Naive B cell (primary cell): ENCODE measurements around the gene AGAP1. TPM values are rescaled to one million over a fixed set of nuclear protein-coding genes. Genes with fewer than 3 reads are reported as not detected.
A peak's percentile ranks its signal among the peaks of the same experiment; 100 is the strongest.

Source experiments
- ATAC-seq, 2 donors: fragments of 150-1000 bp; cut with Tn5 transposase; 2 replicates each; pipeline ENCODE4 v1.10.0; 2021; ENCODE audit warnings: low read depth in 2 of 2, mild to moderate bottlenecking in 2 of 2, moderate library complexity in 2 of 2
- DNase-seq: peaks from one replicate; pipeline ENCODE4 v3.0.0; 2022
- H3K27ac Mint-ChIP-seq, 6 donors: one replicate each; pipeline ENCODE4 v1.8.0; 2020 to 2022; ENCODE audit warnings: mild to moderate bottlenecking in 6 of 6, mixed read lengths in 6 of 6, moderate library complexity in 5 of 6, inconsistent platforms in 2 of 6
- H3K27me3 Mint-ChIP-seq, 3 donors: one replicate each; pipeline ENCODE4 v1.8.0; 2021 to 2022; ENCODE audit warnings: mixed read lengths in 3 of 3, mild to moderate bottlenecking in 1 of 3
- H3K36me3 Mint-ChIP-seq, 2 donors: one replicate each; pipeline ENCODE4 v1.8.0; 2020 to 2022; ENCODE audit warnings: mixed read lengths in 2 of 2, inconsistent platforms in 1 of 2, mild to moderate bottlenecking in 1 of 2
- H3K4me1 Mint-ChIP-seq, 3 donors: one replicate each; pipeline ENCODE4 v1.8.0; 2020 to 2022; ENCODE audit warnings: mixed read lengths in 3 of 3, inconsistent platforms in 1 of 3, mild to moderate bottlenecking in 1 of 3, moderate library complexity in 1 of 3
- H3K4me3 Mint-ChIP-seq, 8 donors: one replicate each; pipeline ENCODE4 v1.8.0; 2020 to 2022; ENCODE audit warnings: mild to moderate bottlenecking in 8 of 8, mixed read lengths in 8 of 8, moderate library complexity in 8 of 8, inconsistent platforms in 2 of 8
- H3K9me3 Mint-ChIP-seq, 7 donors: one replicate each; pipeline ENCODE4 v1.8.0; 2020 to 2022; ENCODE audit warnings: mixed read lengths in 7 of 7, mild to moderate bottlenecking in 5 of 7, inconsistent platforms in 2 of 7, moderate library complexity in 1 of 7
- polyA plus RNA-seq, 6 donors: library from polyadenylated mRNA; unstranded; fragments of 300-500 nt; fragmentation: Illumina TruSeq; gene quantifications; one replicate each; pipeline ENCODE4 v1.2.3, GENCODE V29; 2021; ENCODE audit warnings: low read depth in 6 of 6

AGAP1 gene
- polyA plus RNA-seq, 6 donors from 2014 or later = not detected

DNA sequence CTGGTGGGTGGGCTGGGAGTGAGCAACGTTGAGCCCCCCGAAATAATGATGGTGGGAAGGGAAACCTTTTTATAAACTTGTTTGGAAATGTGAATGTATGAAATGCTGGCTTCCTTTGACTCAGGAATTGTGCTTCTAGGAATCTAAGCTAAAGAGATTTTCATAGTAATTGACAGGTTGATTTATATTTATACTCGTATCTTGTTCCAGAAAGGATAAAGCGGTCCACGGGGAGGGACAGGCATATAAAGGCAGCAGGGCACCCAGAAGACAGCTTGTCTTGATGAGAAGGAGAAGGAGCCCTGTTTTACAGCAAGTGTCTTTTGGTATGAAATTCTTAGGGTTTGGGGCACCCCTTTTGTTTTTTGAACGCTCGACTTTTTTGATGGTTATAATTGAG lies 157.8 kb downstream of the AGAP1 start:
- Mint-ChIP-seq H3K4me3 (no peak overlapping the region), H3K27ac (no peak overlapping the region), H3K9me3 (peaks cover 0 to 5% (median 0%) of the 10 kb centered on the region in 7 donors), H3K4me1 (no peaks in the 10 kb centered on the region), H3K27me3 (peaks cover 12 to 33% (median 22%) of the 10 kb centered on the region in 3 donors), H3K36me3 (no peaks in the 10 kb centered on the region)
- ATAC-seq (no peak), DNase-seq (no peak)

DNA sequence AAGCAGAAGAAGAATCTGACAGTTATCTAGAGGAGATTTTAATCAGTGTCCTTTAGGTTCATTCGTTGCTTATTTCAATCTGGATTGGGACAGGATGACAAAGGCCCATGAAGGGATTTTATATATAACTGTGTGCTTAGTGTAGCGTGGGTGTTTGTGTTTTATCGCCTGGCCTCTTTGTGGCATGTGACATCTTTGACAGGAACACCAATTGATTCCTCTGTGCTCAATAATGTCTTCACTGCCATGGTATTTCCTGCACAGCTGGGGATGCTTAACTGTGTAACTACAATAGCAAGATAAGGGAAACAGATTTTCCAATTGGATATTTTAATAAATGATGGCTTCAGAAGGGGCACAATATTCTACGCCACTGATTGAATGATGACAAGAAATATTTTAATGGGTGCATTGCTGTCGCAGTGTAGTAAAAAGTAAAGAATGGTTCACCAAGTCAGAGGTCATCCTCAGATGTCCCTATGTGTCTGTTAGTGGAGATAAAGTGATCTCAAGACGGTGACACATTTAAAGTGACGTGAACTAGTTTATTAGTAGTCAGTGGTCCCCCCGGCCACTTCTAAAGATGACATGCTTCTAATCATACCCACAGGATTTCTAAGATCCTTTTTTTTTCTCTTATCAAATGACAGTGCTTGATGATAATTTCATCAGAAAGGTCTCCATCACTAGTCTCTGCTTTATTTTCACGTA lies 160.4 kb downstream of the AGAP1 start:
- no peak overlapping the region for H3K27ac Mint-ChIP-seq
- H3K9me3 Mint-ChIP-seq = peaks cover 0 to 6% (median 0%) of the 10 kb centered on the region in 7 donors
- ATAC-seq (no peak), DNase-seq (no peak)
- H3K4me1 Mint-ChIP-seq = no peaks in the 10 kb centered on the region
- H3K36me3 Mint-ChIP-seq = no peaks in the 10 kb centered on the region
- H3K4me3 Mint-ChIP-seq = no peak overlapping the region
- peaks cover 26 to 39% (median 32%) of the 10 kb centered on the region in 3 donors for H3K27me3 Mint-ChIP-seq

GRCh38 chr2:235658351-235659174 lies 164.7 kb downstream of the AGAP1 start:
- Mint-ChIP-seq H3K27ac (no peak overlapping the region), H3K36me3 (peaks cover 0 to 12% of the 10 kb centered on the region in 2 donors), H3K9me3 (peaks cover 0 to 7% (median 0%) of the 10 kb centered on the region in 7 donors), H3K4me3 (no peak overlapping the region), H3K27me3 (peaks cover 40 to 75% (median 62%) of the 10 kb centered on the region in 3 donors), H3K4me1 (peaks cover 0 to 4% (median 0%) of the 10 kb centered on the region in 3 donors)
- no peak for ATAC-seq
- DNase-seq = no peak

- peaks cover 0 to 4% (median 0%) of the 10 kb centered on the region in 3 donors for H3K4me1 Mint-ChIP-seq
- peaks cover 0 to 12% of the 10 kb centered on the region in 2 donors for H3K36me3 Mint-ChIP-seq
- peaks cover 44 to 84% (median 67%) of the 10 kb centered on the region in 3 donors for H3K27me3 Mint-ChIP-seq
- ATAC-seq = no peak
- no peak overlapping the region for H3K27ac Mint-ChIP-seq
- DNase-seq = no peak
- peaks cover 0 to 7% (median 0%) of the 10 kb centered on the region in 7 donors for H3K9me3 Mint-ChIP-seq
- no peak overlapping the region for H3K4me3 Mint-ChIP-seq
These were observed 166.0 kb downstream of the AGAP1 start for GRCh38 chr2:235659767-235660322.

DNA sequence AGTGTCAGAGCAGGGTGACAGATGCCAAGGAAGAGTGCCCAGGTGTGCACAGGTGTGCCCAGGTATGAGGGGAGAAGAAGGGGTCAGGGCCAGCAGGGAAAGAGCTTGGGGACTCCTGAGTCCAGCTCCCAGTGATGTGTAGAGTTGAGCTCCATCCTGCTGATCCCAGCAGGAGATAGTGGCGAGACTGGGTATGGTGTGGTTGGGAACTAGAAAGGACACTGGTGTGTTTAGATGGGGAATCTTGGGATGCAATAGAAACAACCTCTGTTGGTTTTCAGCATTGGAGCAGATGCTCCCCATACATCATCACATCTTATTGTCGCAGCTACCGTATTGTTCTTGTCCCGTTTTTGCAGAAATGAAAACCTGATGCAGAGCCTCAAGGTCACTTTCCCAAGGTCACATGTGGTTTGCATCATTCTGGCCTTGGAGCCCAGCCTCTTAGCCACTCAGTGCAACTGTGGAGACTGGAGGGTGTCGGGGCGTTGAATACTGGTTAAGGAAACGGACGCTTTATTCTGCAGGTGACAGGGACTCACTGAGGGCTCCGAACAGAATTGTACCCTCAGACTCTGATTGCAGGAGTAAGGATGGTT lies 166.7 kb downstream of the AGAP1 start:
- H3K4me1 Mint-ChIP-seq = peaks cover 0 to 4% (median 0%) of the 10 kb centered on the region in 3 donors
- ATAC-seq (no peak), DNase-seq (no peak)
- peak overlapping the region in 1 of 8 donors; percentile 11 for H3K4me3 Mint-ChIP-seq
- H3K9me3 Mint-ChIP-seq = peaks cover 0 to 7% (median 0%) of the 10 kb centered on the region in 7 donors
- peaks cover 0 to 12% of the 10 kb centered on the region in 2 donors for H3K36me3 Mint-ChIP-seq
- peak overlapping the region in 1 of 6 donors; percentile 0 for H3K27ac Mint-ChIP-seq
- peaks cover 45 to 85% (median 71%) of the 10 kb centered on the region in 3 donors for H3K27me3 Mint-ChIP-seq

DNA sequence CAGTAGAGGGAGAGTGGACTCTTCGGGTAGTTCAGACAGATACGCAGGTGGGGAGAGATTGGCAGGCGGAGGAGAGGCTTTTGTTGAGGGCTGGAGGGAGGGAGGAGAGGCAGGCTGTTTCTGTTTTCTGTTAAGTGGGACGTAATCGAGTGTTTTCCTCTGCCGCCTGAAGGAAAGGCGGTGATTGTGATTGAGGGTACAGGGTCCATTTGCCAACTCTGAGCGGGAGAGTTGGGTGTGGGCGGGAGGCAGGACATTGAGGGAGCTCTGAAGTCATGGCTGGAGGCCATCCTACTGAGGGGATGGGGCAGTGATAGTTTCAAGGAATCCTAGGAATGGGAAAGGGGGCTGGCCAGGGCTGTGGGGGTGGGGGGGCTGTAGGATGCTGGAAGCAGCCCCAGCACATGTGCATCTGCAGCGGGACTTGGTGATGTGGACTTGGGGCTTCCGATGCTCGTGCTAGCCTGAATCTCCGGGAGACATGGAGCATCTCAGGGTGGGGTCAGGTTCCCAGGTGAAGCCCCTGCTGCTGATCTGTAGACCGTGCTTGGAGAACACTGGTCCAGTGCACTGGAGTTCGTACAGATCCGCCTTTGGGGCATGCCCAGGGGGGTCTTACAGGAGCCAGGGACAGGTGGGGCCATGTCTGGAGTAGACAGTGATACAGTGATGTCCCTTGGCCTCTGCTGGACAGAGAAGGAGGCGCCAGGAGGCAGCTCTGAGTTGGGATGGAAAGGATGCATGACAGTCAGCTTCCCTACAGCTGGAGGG lies 167.5 kb downstream of the AGAP1 start:
- Mint-ChIP-seq H3K27me3 (peaks cover 53 to 87% (median 76%) of the 10 kb centered on the region in 3 donors), H3K36me3 (peaks cover 0 to 12% of the 10 kb centered on the region in 2 donors), H3K9me3 (peaks cover 0 to 7% (median 0%) of the 10 kb centered on the region in 7 donors), H3K4me3 (peak overlapping the region in 1 of 8 donors; percentile 29), H3K4me1 (peaks cover 0 to 4% (median 0%) of the 10 kb centered on the region in 3 donors), H3K27ac (no peak overlapping the region)
- ATAC-seq (no peak), DNase-seq (no peak)

DNA sequence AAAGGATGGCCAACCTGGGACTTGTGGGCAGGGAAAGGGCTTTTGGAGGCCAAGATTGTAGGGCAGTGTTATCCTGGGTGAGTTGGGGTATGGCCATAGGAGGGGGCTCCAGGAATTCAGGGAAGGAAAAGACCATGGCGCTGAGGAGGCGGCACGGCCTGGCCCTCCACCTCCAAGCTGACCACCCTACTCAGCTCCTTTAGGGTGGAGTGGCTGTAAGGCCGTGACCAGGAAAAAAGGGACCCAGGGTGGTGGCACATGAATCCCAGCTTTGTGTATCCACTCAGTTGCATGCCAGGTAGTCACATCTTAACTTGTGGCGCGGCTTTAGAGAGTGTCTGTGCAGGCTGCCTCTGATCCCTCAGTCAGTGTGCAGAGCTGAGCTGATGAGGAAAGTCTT lies 168.1 kb downstream of the AGAP1 start:
- ATAC-seq (no peak), DNase-seq (no peak)
- peaks cover 0 to 7% (median 0%) of the 10 kb centered on the region in 7 donors for H3K9me3 Mint-ChIP-seq
- peaks cover 55 to 90% (median 77%) of the 10 kb centered on the region in 3 donors for H3K27me3 Mint-ChIP-seq
- H3K4me3 Mint-ChIP-seq = no peak overlapping the region
- peaks cover 0 to 12% of the 10 kb centered on the region in 2 donors for H3K36me3 Mint-ChIP-seq
- H3K4me1 Mint-ChIP-seq = peaks cover 0 to 4% (median 0%) of the 10 kb centered on the region in 3 donors
- H3K27ac Mint-ChIP-seq = no peak overlapping the region

- peaks cover 0 to 6% (median 4%) of the 10 kb centered on the region in 3 donors for H3K4me1 Mint-ChIP-seq
- ATAC-seq (no peak), DNase-seq (no peak)
- H3K27me3 Mint-ChIP-seq = peaks cover 56 to 90% (median 77%) of the 10 kb centered on the region in 3 donors
- H3K36me3 Mint-ChIP-seq = peaks cover 0 to 12% of the 10 kb centered on the region in 2 donors
- H3K27ac Mint-ChIP-seq = no peak overlapping the region
- H3K4me3 Mint-ChIP-seq = no peak overlapping the region
- peaks cover 0 to 4% (median 0%) of the 10 kb centered on the region in 7 donors for H3K9me3 Mint-ChIP-seq
These were observed 170.0 kb downstream of the AGAP1 start for GRCh38 chr2:235663875-235664274.

GRCh38 chr2:235665661-235666212 lies 171.9 kb downstream of the AGAP1 start:
- Mint-ChIP-seq H3K4me1 (peaks cover 0 to 9% (median 0%) of the 10 kb centered on the region in 3 donors), H3K27ac (no peak overlapping the region), H3K36me3 (peaks cover 0 to 3% of the 10 kb centered on the region in 2 donors), H3K27me3 (peaks cover 43 to 73% (median 61%) of the 10 kb centered on the region in 3 donors), H3K9me3 (no peaks in the 10 kb centered on the region), H3K4me3 (no peak overlapping the region)
- DNase-seq (no peak), ATAC-seq (no peak)

DNA sequence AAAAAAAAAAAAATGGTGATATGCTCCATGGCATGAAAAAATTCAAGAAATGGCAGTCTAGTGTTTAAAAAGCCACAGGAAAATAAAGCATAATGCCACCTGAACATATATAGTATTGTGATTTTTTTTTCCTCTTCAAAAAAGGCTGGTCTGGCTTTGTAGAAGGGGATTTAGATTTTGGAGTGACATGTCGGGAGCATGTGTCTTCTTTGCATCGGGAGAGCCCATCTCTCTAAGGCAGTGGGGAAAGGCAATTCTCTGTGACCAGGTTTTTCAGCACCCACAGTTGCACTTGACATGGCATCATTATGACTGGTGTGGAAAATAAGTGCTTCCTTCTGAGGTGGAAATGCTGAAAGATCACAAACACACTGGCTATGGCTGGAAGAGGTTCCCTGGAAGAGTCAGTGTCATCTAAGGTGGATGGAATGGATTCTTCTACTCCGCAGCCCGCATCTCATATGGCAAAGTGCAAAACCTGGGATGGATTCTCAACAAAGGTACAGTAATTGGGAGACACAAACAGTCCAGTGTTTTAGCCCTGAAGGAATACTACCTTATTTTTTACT lies 172.5 kb downstream of the AGAP1 start:
- no peaks in the 10 kb centered on the region for H3K36me3 Mint-ChIP-seq

GRCh38 chr2:235668782-235669181 lies 174.9 kb downstream of the AGAP1 start:
- Mint-ChIP-seq H3K27me3 (peaks cover 43 to 70% (median 65%) of the 10 kb centered on the region in 3 donors), H3K27ac (no peak overlapping the region), H3K36me3 (no peaks in the 10 kb centered on the region), H3K9me3 (no peaks in the 10 kb centered on the region), H3K4me1 (peaks cover 0 to 12% (median 0%) of the 10 kb centered on the region in 3 donors), H3K4me3 (peak overlapping the region in 3 of 8 donors; percentile 1 to 41 (median 16))
- no peak for ATAC-seq
- no peak for DNase-seq

More for the DNA sequence above, 172.5 kb downstream of the AGAP1 start:
- no peaks in the 10 kb centered on the region for H3K9me3 Mint-ChIP-seq
- H3K4me1 Mint-ChIP-seq = peaks cover 0 to 9% (median 0%) of the 10 kb centered on the region in 3 donors
- H3K27ac Mint-ChIP-seq = no peak overlapping the region
- H3K27me3 Mint-ChIP-seq = peaks cover 43 to 69% (median 58%) of the 10 kb centered on the region in 3 donors
- no peak for DNase-seq
- ATAC-seq = no peak
- H3K4me3 Mint-ChIP-seq = no peak overlapping the region
